ENCODE measurements around the gene ITPK1.

DNA sequence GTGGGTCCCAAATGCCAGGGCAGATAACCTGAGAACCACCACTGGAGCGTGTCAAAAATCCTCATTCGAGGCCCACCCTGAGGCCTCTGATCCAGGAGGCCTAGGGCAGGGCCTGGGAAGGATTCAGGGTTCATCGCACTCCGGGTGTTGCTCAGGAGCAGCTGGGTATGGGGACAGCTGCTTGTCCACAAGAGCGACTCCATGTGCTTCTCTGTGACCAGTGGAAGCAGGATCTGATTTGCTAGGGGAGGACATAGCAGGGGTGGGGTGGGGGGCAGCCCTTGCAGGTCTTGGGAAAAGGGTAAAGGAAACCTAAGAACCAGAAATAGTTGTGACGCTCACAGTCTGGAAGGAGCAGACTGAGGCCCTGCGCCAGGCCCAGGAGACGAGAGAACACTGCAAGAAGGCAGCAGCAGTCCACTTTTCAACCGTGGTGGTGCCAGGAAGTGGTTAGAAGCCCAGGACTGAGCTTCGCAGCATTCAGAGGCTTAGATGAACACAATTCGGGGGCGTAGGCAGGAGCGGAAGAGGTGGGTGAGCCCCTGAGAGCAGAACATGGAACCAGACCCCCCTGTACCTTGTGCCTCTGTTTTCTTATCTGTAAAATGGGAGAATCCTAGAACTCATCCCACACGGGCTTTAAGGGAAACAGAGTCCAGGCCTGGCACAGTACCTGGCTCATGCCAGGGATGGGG is 33.7 kb downstream of the ITPK1 start:
- TF ChIP-seq, protein P1, sequence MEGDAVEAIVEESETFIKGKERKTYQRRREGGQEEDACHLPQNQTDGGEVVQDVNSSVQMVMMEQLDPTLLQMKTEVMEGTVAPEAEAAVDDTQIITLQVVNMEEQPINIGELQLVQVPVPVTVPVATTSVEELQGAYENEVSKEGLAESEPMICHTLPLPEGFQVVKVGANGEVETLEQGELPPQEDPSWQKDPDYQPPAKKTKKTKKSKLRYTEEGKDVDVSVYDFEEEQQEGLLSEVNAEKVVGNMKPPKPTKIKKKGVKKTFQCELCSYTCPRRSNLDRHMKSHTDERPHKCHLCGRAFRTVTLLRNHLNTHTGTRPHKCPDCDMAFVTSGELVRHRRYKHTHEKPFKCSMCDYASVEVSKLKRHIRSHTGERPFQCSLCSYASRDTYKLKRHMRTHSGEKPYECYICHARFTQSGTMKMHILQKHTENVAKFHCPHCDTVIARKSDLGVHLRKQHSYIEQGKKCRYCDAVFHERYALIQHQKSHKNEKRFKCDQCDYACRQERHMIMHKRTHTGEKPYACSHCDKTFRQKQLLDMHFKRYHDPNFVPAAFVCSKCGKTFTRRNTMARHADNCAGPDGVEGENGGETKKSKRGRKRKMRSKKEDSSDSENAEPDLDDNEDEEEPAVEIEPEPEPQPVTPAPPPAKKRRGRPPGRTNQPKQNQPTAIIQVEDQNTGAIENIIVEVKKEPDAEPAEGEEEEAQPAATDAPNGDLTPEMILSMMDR (IDR thresholded peaks at IDR 0.05), result no peak
- TF ChIP-seq, protein P2, sequence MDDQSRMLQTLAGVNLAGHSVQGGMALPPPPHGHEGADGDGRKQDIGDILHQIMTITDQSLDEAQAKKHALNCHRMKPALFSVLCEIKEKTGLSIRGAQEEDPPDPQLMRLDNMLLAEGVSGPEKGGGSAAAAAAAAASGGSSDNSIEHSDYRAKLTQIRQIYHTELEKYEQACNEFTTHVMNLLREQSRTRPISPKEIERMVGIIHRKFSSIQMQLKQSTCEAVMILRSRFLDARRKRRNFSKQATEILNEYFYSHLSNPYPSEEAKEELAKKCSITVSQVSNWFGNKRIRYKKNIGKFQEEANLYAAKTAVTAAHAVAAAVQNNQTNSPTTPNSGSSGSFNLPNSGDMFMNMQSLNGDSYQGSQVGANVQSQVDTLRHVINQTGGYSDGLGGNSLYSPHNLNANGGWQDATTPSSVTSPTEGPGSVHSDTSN (IDR thresholded peaks at IDR 0.05), result no peak
- TF ChIP-seq KDM1A (IDR thresholded peaks at IDR 0.05; ENCODE audit: low read depth), result no peak
- TF ChIP-seq JUN (IDR thresholded peaks at IDR 0.05), result no peak
- TF ChIP-seq CBX2 (IDR thresholded peaks at IDR 0.05; ENCODE audit: borderline replicate concordance, low read depth), result no peak
- TF ChIP-seq POLR2A (IDR thresholded peaks at IDR 0.05; ENCODE audit: low read length), result no peak
- TF ChIP-seq EP300 (IDR thresholded peaks at IDR 0.05), result no peak
- TF ChIP-seq SMC3 (IDR thresholded peaks at IDR 0.05), result no peak
- TF ChIP-seq ESRRA (IDR thresholded peaks at IDR 0.05; ENCODE audit: borderline replicate concordance, low read length), result no peak
